Measurements from ENCODE around the gene AGAP5.
"Not testable (repeated sequence)": the region's sequence is repeated elsewhere in the genome, so short reads cannot be mapped to it uniquely, and the experiment has no call there.

AGAP5 gene

DNA sequence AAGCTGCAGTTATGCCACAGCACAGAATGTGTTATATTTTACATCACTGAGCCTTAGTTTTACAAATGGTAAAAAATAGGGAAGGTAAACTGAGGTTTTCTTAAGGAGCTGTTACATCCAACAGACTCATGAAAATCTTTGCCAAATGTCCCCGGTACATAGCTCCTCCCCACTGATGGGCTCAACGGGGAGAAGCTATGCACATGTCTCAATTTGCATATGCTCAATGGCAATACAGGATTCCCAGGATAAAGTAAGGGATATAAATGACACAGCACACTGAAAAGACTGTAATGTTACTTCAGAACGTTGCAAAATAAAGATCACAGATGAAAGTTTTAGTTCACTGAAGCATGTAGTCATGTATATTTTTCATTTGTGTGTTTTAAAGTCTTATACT lies 16.6 kb upstream of the AGAP5 start:
- not testable (repeated sequence) for DNase-seq

DNA sequence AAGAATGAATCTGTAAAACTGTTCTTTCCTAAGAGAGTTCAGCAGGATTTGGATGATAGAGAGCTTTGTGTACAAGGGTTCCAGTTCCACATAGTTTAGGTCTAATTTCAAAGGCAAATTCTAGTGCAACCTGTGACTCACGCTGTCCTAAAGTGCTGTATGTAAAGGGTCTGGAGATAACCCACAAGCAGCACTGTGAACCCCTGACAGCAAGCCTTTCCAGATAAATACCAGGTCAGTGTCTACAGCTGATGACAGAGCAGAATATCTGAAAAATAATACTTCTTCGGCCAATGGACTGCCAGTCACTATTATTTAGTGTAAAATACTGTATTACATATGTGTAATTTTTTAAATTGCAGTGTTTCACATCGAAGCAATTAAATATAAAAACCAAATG lies 16.0 kb upstream of the AGAP5 start:
- DNase-seq, result not testable (repeated sequence)

DNA sequence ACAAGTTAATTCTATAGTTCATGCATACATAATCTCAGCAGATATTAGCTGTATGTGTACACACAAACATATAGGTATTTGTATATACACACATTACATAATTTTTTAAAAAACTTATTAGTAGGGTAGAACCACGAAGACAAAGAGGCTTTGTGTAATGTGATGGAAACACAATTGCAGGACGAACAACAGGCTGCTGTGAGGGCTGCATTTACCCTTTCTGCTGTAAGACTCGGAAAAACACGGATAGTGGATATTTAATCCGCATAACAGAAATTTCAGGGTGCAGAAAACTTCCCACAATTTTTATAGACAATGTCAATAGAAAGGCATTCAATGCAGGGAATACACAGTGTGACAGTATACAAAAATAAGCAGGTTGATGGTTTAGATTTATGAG lies 13.8 kb upstream of the AGAP5 start:
- not testable (repeated sequence) for DNase-seq

DNA sequence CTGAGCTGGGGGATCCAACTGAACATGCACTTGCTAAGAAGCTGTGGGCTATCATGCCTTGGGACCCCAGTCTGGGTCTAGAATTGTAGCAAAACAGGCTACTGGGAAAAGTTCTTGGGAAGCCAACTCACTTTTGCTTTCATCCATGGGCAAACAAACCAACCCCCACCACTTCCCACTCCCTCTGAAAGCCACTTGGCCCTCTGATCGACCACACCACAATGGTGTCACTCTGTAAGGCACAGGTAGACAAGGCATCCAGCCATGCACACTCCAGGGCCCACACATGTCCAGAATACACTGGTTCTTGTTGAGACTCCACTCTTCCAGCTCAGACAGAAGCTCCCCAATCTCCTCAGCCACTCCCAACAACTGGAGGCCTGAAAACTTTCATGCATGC lies 10.2 kb upstream of the AGAP5 start:
- not testable (repeated sequence) for DNase-seq

DNA sequence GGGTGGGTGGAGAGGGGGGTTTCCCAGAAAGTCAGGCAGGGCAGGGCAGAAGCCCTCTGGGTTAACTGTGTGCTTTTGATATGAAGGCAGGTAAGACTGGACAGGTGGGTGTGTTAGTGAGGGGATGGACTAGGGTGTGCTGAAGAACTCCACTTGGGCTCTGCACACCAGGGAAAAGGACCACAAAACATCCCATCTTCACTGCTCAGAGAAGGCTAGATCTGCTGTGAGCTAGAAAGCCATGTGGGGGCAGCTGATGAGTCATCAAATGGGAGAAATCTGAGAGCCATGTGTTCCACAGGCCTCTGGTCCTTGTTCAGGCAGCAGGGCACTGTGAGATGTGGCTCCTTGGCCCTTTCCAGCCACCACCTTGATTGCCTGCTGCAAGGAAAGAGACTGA lies 9.7 kb upstream of the AGAP5 start:
- not testable (repeated sequence) for DNase-seq

DNA sequence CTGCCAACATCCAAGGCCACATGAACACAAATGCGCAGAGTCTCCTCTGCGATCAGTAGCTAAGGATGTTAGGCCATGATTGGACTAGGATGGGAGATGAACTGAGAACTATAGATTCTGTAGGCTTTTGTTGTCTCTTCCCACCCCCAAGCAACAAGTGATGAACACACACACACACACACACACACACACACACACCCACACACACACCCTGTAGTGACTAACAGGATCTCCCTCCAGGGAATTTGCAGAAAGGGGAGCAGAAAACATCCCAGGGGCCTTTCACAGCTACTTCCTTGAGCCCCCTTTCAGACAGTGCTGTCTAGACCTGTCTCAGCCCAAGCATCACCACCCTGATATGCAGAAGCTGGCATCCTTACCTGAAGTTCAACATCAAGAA lies 8.6 kb upstream of the AGAP5 start:
- not testable (repeated sequence) for DNase-seq

DNA sequence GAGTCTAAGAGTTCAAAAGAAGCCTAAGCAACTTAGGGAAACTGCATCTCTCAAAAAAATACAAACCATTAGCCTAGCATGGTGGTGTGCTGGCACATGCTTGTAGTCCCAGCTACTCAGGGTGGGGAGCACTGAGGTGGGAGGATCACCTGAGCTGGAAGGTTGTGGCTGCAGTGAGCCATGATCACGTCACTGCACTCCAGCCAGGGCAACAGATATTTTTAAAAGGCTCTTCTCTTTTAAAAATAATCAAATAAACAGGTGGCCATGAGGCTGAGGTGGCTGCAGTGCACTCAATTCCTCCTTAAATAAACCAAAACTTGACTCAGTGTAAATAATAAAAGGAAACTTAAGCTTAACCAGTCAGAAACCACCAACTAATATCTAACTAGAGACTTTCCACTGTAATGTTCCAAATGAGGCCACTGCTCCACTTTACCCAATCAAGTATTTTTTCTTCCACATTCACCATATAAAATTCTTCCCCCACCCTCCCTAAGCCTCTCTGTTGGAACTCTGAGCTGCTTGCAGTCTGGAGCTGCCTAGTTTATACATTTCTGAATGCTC lies 7.7 kb upstream of the AGAP5 start:
- not testable (repeated sequence) for DNase-seq

DNA sequence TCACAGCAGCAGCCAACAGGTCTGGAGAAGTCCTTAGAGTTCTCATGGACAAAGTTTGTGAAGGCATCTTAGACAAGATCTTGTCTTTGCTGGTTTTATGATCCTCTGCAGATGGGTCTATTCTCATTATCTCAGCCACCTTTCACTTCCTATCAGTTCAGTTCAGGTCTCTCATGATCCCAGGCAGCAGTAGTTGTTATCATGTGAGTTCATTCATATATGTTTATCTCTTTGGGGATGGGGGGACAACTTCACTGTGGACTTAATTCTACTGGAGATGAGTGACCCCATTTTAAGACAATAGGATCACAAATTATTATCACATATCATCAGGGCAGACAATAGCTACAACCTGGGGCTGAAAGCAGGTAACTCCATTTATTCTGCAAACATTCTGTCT lies 6.0 kb upstream of the AGAP5 start:
- not testable (repeated sequence) for DNase-seq

DNA sequence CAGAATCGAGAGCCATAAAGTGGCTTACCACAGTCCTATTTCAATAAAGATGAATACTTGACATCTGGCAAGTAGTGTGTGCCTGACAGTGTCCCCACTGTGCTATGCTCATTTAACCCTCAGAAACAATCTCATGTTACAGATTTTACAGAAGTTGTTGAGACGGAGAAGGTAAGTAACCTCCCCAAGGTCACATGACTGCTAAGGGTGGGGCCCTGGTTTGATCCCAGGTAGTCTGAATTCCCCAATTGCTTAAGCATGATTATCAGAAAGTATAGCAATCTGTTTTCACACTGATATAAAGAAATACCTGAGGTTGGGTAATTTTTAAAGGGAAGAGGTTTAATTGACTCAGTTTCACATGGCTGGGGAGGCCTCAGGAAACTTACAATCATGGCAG lies 910 bp upstream of the AGAP5 start:
- DNase-seq, result not testable (repeated sequence)

DNA sequence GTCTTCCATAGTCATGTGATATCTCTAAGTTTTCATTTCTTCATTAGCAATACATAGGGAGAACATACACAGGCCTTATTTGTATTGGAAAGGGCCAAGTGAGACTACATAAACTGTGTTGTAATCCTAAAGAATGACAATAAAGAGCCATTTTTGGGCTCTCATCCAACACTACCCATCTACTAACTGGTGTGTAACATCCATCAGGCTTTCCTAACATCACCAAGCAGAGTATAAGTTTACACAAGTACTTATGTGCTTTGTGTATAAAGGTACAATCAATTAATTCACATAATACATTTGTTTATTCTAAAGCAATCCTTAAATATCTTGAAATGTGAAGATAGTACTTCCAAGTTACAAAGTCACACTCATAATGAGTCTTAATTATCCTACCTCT lies 2.6 kb downstream of the AGAP5 start:
- not testable (repeated sequence) for DNase-seq

DNA sequence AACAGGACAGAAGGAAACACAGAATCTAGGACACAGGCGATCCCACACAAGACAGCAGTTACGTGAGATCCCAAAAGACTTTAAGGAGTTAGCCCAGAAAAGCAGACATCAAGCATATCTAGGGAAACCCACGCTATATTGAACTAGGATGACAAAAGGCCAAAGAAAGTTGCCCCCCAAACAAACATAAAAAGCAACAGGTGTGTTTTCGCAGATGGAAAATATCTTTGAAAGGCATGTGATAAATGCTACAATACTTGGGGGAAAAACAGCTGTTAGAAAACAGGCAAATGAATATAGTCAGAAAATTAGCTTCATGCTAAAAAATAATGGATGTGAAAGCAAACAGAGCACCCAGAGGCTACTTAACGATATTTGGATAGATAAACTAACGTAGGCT lies 7.2 kb downstream of the AGAP5 start:
- not testable (repeated sequence) for DNase-seq

DNA sequence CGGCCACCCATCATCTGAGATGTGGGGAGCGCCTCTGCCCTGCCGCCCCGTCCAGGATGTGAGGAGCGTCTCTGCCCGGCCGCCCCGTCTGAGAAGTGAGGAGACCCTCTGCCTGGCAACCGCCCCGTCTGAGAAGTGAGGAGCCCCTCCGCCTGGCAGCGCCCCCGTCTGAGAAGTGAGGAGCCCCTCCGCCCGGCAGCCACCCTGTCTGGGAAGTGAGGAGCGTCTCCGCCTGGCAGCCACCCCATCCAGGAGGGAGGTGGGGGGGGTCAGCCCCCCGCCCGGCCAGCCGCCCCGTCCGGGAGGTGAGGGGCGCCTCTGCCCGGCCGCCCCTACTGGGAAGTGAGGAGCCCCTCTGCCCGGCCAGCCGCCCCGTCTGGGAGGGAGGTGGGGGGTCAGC lies 8.3 kb downstream of the AGAP5 start:
- not testable (repeated sequence) for DNase-seq

DNA sequence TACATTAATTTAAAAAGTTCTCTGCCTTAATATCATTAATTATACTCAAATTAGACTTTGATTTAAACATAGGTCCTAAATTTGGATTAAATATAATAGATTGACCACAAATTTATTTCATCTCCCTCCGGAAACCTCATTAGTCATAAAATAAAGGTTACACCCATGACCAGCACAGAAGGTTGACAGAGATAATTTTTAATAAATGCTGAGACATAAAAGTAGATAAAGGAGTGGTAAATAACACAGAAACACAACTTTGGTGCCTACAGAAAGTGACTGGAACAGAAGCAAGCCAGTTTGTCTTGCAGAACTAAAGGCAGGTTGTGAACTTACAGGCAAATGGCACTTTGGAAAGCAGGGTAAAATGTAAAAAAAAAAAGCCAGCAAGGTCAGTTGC lies 10.3 kb downstream of the AGAP5 start:
- not testable (repeated sequence) for DNase-seq

DNA sequence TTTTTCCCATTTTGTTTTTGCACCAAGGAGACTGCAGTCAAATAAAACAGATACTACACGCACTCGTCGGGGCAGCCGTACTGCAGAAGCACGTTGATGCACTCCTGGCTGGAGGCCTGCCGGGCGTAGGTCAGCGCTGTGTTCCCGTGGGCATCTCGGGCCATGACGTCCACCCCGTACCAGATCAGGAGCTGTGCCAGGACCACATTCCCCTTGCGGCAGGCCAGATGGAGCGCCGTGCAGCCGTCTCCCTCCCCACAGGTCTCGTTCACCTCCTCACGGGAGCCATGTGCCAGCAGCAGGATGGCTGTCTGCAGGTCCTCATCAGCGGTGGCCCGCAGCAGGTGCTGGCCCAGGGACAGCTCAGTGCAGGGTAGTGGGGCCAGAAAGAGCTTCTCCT lies 23.4 kb downstream of the AGAP5 start:
- DNase-seq, result not testable (repeated sequence)

DNA sequence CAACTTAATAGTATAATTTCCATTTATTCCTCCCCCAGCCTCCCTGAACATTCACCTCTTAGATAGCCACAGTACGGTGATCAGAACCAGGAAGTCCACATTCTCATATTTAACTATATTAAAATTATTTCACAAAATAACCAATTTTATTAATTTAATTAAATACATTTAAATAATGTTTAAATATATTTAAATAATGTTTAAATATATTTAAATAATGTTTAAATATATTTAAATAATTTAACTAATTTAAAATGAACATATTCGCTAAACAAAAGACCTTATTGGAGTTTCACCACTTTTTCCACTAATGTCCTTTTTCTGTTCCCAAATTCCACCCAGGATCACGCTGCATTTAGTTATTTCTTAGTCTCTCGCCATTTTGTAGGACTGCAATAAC lies 29.5 kb downstream of the AGAP5 start:
- DNase-seq, result not testable (repeated sequence)

DNA sequence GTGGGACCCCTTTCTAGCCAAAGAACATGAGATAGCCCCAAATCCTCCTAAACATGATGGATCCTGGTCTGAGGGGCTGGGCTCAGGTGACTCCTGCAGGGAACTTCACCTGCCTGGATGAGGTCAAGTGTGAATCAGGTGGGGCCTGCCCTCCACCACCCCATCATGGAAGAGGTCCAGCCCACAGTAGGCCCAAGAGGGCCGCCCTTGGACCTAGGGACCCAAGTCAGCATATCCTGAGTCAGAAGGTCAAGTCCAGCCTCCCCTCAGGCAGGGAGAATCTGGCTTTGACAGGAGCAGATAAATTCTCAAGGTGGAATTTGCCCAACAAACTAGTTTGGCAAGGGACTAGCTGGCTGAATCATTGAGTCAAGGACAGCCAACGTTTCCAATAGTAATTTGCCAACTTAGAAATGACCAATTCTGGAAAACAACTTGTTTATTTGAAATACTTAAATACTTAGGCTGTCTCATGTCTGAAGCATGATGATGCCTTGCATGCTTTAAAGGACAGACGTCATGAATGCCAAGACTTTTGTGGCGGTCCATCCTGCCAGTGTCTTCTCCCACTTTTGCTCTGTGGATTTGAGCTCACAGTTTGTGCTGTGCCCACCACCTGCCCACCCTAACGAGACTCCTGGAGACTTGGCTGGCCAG lies 31.6 kb downstream of the AGAP5 start:
- not testable (repeated sequence) for DNase-seq

DNA sequence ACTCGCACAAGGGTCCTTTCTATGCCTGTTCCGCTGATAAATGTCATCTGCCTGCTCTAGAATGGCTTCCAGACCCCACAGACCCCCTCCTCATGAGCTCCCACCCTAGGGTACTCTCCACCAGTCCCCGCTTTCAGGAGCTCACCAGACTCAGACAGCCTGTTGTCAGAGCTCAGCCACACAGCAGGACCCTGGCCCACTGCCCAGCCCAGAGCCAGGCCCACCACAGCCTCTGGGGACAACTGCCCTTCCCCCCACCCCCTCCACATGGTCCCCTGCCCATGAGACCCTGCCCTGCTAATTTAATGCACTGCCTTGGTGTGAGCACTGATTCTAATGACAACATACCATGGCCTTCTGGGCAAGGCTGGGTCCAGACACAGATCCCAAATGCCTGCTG lies 32.3 kb downstream of the AGAP5 start:
- DNase-seq, result not testable (repeated sequence)

DNA sequence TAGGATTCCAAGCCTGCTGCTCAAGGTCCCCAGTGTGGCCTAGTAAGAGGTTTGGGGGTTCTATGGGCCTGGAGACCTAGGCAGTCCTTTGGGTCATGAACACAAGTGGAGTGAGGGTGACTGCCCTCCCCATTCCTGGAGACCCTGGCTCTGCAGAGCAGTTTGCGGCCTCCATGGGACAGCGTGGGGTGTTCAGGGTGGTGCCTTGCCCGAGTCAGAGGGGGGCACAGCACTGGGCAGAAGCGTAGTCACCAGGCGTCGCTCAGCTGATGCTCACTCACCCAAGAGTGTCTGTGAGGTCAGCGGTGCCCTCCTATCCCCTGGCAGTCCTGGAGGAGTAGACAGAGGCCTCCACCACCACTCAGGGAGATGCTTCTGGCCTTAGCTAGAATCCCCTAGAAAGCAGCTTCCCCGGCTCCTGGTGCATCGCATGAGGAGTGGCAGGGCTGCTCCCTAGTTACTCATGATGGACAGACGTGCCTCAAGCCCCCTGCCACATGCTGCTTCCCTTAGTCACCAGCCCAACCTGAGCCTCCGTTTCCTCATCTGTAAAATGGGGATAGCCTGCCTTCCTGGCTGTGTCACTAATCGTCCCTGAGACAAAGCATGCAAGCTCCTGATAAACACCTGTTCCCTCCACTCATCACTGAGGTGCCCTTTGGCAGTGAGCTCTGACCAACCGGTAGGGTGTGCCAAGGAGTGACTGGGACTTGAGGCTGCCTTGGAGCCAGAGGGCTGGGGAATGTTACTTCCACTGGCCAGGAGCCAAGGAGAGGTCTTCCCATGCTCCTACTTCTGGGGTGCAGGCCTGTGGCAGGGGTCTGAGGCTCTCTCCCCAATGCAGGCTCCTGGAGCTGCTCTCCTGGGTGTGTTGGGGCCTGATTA lies 33.5 kb downstream of the AGAP5 start:
- not testable (repeated sequence) for DNase-seq

DNA sequence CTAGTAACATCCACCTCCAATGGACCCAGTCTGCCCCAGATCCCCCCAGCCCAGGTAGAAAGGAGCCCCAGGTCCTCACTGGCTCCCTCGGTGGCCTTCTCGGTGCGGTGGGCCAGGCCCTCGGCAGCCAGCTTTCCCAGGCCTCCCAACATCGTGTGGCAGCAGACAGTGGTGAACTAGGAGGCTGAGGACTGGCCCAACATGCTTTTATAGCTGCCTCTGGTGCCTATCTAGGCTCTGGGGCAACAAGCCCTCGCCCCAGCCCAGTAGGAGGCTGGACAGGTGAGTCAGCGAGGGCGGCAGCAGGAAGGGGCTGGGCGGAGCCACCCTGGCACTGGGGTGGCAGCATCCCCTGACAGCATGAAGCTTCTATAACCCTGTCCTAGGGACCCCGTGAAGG lies 34.3 kb downstream of the AGAP5 start:
- DNase-seq, result not testable (repeated sequence)

DNA sequence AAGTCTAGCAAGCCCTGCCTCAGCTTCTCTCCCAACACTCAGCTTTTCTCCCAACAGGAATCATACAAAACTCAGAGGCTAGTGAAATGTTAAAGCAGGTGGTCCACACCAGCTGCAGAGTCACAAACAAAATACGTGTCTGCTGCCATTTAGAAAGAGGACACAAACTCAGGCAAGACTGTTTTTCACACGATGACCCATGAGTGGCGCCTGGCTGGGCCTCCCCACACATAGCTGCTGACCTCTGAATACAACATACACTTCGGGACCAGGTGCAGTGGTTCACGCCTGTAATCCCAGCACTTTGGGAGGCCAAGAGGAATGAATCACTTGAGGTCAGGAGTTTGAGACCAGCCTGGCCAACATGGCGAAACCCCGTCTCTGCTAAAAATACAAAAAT lies 35.2 kb downstream of the AGAP5 start:
- DNase-seq, result not testable (repeated sequence)

DNA sequence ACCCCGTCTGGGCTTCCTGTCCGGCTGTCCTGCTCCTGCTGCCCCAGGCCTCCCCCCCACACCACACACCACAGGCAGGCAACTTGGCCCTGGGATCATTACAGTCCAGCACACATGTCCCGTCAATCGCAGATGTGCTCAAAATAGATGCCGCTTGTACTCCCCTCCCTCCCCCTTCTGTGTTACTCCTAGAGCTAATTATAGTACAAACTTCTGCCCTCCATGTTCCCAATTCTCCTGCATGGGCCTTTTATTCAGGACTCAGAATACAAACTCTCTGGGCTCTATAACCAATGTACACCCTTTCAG lies 42.0 kb downstream of the AGAP5 start, which contains the start of gene SYNPO2L:
TSS of gene SYNPO2L (minus strand) at position 40 of the 309 bp plus-strand sequence. CDS start 107 bp downstream, outside the sequence.
- DNase-seq, result no peak

DNA sequence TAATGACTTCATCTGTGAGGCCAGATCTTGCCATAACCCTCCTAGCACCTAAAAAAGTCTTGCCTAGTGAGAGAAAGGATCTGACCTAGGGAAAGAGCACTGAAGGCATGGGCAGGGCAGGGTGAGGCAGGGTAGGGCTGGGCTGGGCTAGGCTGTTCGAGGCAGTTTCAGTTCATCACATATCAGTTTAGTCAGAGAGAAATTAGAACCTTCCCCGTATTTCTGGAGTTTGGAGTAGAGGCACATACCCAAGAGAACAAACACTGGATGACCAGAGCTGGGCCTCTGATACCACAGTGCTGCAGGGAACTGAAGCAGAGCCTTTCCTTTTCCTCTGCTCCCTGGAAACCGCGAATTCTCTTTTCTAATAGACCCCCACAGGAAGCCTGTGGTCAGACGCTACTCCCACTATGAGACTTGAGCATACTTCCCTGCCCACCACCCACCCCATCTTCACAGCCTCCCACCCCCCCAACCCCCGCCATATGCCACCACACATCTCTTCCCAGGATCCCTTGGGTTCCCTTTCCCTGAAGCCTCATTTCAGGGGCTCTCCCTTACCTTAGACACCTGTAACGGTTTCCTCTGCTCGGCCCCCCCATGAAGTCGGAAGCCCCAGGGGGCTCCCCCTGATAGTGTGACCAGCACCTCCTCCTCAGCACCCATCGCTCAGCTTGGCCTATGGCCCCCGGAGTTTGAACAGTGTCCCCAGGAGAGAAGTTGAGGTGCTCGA lies 42.5 kb downstream of the AGAP5 start:
- DNase-seq, result no peak

DNA sequence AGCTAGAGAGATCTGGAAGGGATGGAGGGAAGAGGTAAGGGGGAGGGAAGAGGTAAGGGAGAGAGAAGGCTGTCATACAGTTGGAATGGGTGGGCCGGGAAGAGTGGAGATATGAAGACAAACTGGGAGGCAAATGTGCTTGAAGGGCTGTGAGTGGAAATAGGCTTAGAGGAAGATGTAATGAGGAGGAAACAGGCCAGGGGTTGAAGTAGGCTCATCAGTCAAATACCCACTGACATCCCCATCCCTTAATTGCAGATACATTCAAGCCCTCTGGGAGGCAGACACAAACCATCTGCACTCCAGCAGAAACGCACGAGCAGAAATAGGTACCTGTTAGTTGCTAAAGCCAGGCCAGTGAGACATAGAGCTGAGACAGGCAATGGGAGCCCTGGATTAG lies 44.2 kb downstream of the AGAP5 start:
- no peak for DNase-seq
